ENCODE data around the gene LUC7L2.

DNA sequence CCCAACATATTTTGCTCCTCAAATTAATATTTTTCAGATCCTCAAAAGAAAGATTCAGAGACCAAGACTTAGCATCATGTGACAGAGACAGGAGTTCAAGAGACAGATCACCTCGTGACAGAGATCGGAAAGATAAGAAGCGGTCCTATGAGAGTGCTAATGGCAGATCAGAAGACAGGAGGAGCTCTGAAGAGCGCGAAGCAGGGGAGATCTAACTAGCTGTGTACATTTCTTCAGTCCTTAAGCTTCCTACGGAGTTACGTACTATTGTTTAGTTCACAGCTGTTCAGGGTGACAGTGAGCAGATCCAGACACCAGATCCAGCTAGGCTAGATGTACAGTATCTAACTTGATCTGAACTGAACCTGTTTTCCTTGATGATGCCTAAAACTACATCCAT, 62.4 kb downstream of the LUC7L2 start:
- TF ChIP-seq, protein P1, sequence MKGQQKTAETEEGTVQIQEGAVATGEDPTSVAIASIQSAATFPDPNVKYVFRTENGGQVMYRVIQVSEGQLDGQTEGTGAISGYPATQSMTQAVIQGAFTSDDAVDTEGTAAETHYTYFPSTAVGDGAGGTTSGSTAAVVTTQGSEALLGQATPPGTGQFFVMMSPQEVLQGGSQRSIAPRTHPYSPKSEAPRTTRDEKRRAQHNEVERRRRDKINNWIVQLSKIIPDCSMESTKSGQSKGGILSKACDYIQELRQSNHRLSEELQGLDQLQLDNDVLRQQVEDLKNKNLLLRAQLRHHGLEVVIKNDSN (IDR thresholded peaks at IDR 0.05): no peak
- TF ChIP-seq, protein P2, sequence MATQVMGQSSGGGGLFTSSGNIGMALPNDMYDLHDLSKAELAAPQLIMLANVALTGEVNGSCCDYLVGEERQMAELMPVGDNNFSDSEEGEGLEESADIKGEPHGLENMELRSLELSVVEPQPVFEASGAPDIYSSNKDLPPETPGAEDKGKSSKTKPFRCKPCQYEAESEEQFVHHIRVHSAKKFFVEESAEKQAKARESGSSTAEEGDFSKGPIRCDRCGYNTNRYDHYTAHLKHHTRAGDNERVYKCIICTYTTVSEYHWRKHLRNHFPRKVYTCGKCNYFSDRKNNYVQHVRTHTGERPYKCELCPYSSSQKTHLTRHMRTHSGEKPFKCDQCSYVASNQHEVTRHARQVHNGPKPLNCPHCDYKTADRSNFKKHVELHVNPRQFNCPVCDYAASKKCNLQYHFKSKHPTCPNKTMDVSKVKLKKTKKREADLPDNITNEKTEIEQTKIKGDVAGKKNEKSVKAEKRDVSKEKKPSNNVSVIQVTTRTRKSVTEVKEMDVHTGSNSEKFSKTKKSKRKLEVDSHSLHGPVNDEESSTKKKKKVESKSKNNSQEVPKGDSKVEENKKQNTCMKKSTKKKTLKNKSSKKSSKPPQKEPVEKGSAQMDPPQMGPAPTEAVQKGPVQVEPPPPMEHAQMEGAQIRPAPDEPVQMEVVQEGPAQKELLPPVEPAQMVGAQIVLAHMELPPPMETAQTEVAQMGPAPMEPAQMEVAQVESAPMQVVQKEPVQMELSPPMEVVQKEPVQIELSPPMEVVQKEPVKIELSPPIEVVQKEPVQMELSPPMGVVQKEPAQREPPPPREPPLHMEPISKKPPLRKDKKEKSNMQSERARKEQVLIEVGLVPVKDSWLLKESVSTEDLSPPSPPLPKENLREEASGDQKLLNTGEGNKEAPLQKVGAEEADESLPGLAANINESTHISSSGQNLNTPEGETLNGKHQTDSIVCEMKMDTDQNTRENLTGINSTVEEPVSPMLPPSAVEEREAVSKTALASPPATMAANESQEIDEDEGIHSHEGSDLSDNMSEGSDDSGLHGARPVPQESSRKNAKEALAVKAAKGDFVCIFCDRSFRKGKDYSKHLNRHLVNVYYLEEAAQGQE (IDR thresholded peaks at IDR 0.05; ENCODE audit: low read depth): no peak
- TF ChIP-seq CEBPB (IDR thresholded peaks at IDR 0.05) (no peak), EP300 (IDR thresholded peaks at IDR 0.05; ENCODE audit: borderline replicate concordance) (no peak), YY1 (IDR thresholded peaks at IDR 0.05; ENCODE audit: low read depth) (no peak), RAD21 (IDR thresholded peaks at IDR 0.05; ENCODE audit: low read depth) (no peak)

Data from Ishikawa (cell line).